HL-60 (cell line): Measurements from ENCODE around the gene NR3C2.

Experiments
- DNase-seq, 2 experiments: peaks; one replicate each; pipeline ENCODE4 v3.0.0-alpha.2; 2010 to 2020; ENCODE audit warnings: low read depth in 1 of 2, low spot score in 1 of 2
- H3K27ac ChIP-seq: fragments of 250-450 bp; sonication (Bioruptor Pico); replicated peaks from 2 replicates; pipeline ENCODE4 v1.5.1; 2020; ENCODE audit warnings: mild to moderate bottlenecking, moderate library complexity
- H3K27me3 ChIP-seq: fragments of 250-450 bp; sonication (Bioruptor Pico); 2 replicates; pipeline ENCODE4 v1.5.1; 2021; ENCODE audit warnings: mild to moderate bottlenecking, moderate library complexity; ENCODE audit not compliant: insufficient read depth, poor library complexity, severe bottlenecking
- H3K4me3 ChIP-seq: replicated peaks from 2 replicates; pipeline ENCODE4 v1.5.1; 2011; ENCODE audit warnings: mild to moderate bottlenecking, control low read depth, low read length; ENCODE audit not compliant: insufficient read depth
- GABPA ChIP-seq: IDR thresholded peaks from 2 replicates; pipeline ENCODE4 v1.6.1; 2012; ENCODE audit warnings: low read depth
- POLR2AphosphoS5 ChIP-seq: IDR thresholded peaks from 2 replicates; pipeline ENCODE4 v1.6.1; 2012; ENCODE audit warnings: low read depth
- SPI1 ChIP-seq: IDR thresholded peaks from 2 replicates; pipeline ENCODE4 v1.6.1; 2012; ENCODE audit warnings: low read depth, mild to moderate bottlenecking, borderline replicate concordance
- TF ChIP-seq, protein P1 (sequence below): IDR thresholded peaks from 2 replicates; pipeline ENCODE4 v1.6.1; 2012; ENCODE audit warnings: low read depth; ENCODE audit not compliant: insufficient replicate concordance
- TF ChIP-seq, protein P2 (sequence below): IDR thresholded peaks from one replicate; pipeline ENCODE4 v1.5.1; 2011; ENCODE audit warnings: low read length, control low read depth, inconsistent platforms; ENCODE audit not compliant: insufficient read depth

Gene NR3C2

DNA sequence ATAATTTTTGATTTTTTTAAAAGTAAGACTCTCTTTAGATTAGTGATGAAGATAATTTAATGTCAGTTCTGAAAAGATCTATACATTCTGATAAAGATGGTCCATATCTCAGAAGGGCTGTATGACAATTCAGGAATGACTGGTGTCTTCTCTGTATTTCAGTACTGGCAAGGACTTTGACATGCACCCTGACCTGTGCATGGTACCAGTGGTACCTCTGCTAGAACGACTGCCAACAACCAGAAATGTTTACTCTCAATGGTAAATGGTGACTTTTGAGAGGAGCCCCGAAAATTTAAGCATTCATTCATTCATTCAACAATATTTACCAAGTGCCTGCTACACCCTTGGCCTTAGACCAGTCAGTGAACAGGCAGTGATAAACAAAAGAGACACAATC, 4.8 kb downstream of the NR3C2 start:
- TF ChIP-seq SPI1 (no peak), POLR2AphosphoS5 (no peak)
- TF ChIP-seq, protein P1, sequence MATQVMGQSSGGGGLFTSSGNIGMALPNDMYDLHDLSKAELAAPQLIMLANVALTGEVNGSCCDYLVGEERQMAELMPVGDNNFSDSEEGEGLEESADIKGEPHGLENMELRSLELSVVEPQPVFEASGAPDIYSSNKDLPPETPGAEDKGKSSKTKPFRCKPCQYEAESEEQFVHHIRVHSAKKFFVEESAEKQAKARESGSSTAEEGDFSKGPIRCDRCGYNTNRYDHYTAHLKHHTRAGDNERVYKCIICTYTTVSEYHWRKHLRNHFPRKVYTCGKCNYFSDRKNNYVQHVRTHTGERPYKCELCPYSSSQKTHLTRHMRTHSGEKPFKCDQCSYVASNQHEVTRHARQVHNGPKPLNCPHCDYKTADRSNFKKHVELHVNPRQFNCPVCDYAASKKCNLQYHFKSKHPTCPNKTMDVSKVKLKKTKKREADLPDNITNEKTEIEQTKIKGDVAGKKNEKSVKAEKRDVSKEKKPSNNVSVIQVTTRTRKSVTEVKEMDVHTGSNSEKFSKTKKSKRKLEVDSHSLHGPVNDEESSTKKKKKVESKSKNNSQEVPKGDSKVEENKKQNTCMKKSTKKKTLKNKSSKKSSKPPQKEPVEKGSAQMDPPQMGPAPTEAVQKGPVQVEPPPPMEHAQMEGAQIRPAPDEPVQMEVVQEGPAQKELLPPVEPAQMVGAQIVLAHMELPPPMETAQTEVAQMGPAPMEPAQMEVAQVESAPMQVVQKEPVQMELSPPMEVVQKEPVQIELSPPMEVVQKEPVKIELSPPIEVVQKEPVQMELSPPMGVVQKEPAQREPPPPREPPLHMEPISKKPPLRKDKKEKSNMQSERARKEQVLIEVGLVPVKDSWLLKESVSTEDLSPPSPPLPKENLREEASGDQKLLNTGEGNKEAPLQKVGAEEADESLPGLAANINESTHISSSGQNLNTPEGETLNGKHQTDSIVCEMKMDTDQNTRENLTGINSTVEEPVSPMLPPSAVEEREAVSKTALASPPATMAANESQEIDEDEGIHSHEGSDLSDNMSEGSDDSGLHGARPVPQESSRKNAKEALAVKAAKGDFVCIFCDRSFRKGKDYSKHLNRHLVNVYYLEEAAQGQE: no peak
- Histone ChIP-seq H3K27ac (no peak overlapping the region), H3K4me3 (no peak overlapping the region), H3K27me3 (peaks cover 18% of the 10 kb centered on the region)
- no peak for DNase-seq

DNA sequence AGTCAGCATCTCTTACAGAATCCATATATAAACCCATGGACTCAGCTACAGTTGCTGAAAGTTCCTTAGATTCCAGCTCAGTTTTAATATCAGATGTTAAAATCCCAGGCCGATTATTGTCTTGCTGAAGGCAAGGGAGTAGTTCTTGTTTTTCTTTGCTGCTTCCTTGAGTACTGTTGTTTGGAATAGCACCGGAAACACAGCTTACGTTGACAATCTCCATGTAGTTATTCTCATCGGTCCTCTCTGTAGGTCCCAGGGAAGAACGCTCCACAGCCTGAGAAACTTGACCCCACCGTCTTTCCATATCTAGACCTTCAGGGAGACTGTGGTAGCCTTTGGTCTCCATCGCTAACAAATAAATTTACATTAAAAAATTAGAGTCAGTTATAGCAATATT, 5.7 kb downstream of the NR3C2 start:
- Histone ChIP-seq H3K27me3 (peaks cover 18% of the 10 kb centered on the region), H3K4me3 (no peak overlapping the region), H3K27ac (no peak overlapping the region)
- TF ChIP-seq SPI1 (no peak), GABPA (no peak), POLR2AphosphoS5 (no peak)
- TF ChIP-seq, protein P2, sequence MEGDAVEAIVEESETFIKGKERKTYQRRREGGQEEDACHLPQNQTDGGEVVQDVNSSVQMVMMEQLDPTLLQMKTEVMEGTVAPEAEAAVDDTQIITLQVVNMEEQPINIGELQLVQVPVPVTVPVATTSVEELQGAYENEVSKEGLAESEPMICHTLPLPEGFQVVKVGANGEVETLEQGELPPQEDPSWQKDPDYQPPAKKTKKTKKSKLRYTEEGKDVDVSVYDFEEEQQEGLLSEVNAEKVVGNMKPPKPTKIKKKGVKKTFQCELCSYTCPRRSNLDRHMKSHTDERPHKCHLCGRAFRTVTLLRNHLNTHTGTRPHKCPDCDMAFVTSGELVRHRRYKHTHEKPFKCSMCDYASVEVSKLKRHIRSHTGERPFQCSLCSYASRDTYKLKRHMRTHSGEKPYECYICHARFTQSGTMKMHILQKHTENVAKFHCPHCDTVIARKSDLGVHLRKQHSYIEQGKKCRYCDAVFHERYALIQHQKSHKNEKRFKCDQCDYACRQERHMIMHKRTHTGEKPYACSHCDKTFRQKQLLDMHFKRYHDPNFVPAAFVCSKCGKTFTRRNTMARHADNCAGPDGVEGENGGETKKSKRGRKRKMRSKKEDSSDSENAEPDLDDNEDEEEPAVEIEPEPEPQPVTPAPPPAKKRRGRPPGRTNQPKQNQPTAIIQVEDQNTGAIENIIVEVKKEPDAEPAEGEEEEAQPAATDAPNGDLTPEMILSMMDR: no peak
- TF ChIP-seq, protein P1: no peak
- no peak for DNase-seq

DNA sequence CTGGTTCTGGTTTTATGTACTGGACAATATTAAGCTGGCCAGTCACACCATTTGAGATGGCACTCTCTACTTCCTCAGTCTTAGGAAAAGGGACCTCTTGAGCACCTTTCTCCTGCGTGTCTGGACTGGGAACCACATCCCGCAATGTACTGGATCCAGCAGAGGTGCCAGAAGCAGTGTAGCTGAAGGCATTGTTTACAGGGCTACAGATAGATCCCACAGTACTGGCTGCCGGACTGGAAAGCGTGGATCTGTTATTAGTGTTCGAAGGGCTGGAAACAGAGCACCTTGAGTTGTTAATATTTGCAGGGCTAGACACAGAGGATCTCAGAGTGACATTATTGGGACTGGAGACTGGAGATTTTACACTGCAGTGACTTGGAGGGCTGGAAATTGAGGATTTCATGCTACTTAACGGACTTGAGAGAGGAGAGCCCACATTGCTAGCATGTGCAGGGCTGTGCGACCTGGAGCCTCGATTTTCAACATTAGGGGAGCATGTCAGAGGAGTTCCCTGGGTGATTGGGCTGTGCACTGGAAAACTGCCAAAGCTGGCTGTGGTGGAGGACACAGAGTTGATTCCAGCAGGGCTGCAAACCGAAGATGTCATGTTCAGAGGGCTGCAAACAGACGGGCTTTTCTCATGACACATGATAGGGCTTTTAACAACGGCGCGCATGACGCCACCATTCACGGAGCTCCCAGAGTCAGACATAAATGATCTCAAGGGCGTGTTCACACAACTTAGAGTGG, 6.4 kb downstream of the NR3C2 start:
- Histone ChIP-seq H3K27ac (no peak overlapping the region), H3K27me3 (peaks cover 11% of the 10 kb centered on the region), H3K4me3 (no peak overlapping the region)
- TF ChIP-seq, protein P2: no peak
- TF ChIP-seq, protein P1: no peak
- TF ChIP-seq GABPA (no peak), POLR2AphosphoS5 (no peak), SPI1 (no peak)
- no peak for DNase-seq
